Trophoblast cell (in vitro differentiated cells and primary cell): ENCODE measurements around the gene DNAJC8.

ENCODE experiments used
- DNase-seq, 2 donors: peaks; one replicate each; pipeline ENCODE4 v3.0.0-alpha.2; 2016
- H2AFZ ChIP-seq: 2 replicates; pipeline ENCODE4 v1.6.1; 2013; ENCODE audit warnings: low read length, moderate library complexity, mild to moderate bottlenecking; ENCODE audit not compliant: insufficient read depth, poor library complexity
- H2AK5ac ChIP-seq: 2 replicates; pipeline ENCODE4 v1.6.1; 2013; ENCODE audit warnings: mild to moderate bottlenecking, low read length
- H2BK120ac ChIP-seq: 2 replicates; pipeline ENCODE4 v1.6.1; 2013; ENCODE audit warnings: low read length, mild to moderate bottlenecking, moderate library complexity; ENCODE audit not compliant: insufficient read depth, poor library complexity
- H2BK12ac ChIP-seq: 2 replicates; pipeline ENCODE4 v1.6.1; 2013; ENCODE audit warnings: mild to moderate bottlenecking, low read length, moderate library complexity
- H2BK5ac ChIP-seq: 2 replicates; pipeline ENCODE4 v1.6.1; 2013; ENCODE audit warnings: low read length, low read depth, moderate library complexity, mild to moderate bottlenecking; ENCODE audit not compliant: poor library complexity
- H3K14ac ChIP-seq: 2 replicates; pipeline ENCODE4 v1.6.1; 2013; ENCODE audit warnings: mild to moderate bottlenecking, low read length
- H3K18ac ChIP-seq: 2 replicates; pipeline ENCODE4 v1.6.1; 2013; ENCODE audit warnings: mild to moderate bottlenecking, low read length
- H3K23ac ChIP-seq: 2 replicates; pipeline ENCODE4 v1.6.1; 2013; ENCODE audit warnings: low read length
- H3K27ac ChIP-seq: 2 replicates; pipeline ENCODE4 v1.5.1; 2013; ENCODE audit warnings: low read depth, mild to moderate bottlenecking, inconsistent platforms, low read length, moderate library complexity
- H3K27me3 ChIP-seq: 2 replicates; pipeline ENCODE4 v1.6.1; 2013; ENCODE audit warnings: inconsistent platforms, mild to moderate bottlenecking, low read length, moderate library complexity; ENCODE audit not compliant: insufficient read depth
- H3K36me3 ChIP-seq, 2 experiments: 1 replicate in 1 of 2; 2 replicates in 1 of 2; pipeline ENCODE4 v1.6.1; 2013; ENCODE audit warnings: low read length in 2 of 2, mild to moderate bottlenecking in 2 of 2, moderate library complexity in 1 of 2; ENCODE audit not compliant: insufficient read depth in 2 of 2, control insufficient read depth in 1 of 2
- H3K4ac ChIP-seq: 2 replicates; pipeline ENCODE4 v1.6.1; 2013; ENCODE audit warnings: low read depth, mild to moderate bottlenecking, low read length, moderate library complexity
- H3K4me1 ChIP-seq, 2 experiments: 1 replicate in 1 of 2; 2 replicates in 1 of 2; pipeline ENCODE4 v1.6.1; 2013; ENCODE audit warnings: low read length in 2 of 2, mild to moderate bottlenecking in 2 of 2, moderate library complexity in 1 of 2; ENCODE audit not compliant: insufficient read depth in 2 of 2, control insufficient read depth in 1 of 2
- H3K4me2 ChIP-seq: 2 replicates; pipeline ENCODE4 v1.6.1; 2013; ENCODE audit warnings: inconsistent platforms, mild to moderate bottlenecking, low read length, moderate library complexity
- H3K4me3 ChIP-seq: 2 replicates; pipeline ENCODE4 v1.5.1; 2013; ENCODE audit warnings: mild to moderate bottlenecking, low read depth, low read length, inconsistent platforms
- H3K79me1 ChIP-seq: one replicate; pipeline ENCODE4 v1.6.1; 2013; ENCODE audit warnings: low read length
- H3K79me2 ChIP-seq: 2 replicates; pipeline ENCODE4 v1.6.1; 2013; ENCODE audit warnings: low read length, mild to moderate bottlenecking; ENCODE audit not compliant: control insufficient read depth, insufficient read depth, poor library complexity
- H3K9ac ChIP-seq: 2 replicates; pipeline ENCODE4 v1.6.1; 2013; ENCODE audit warnings: mild to moderate bottlenecking, low read length
- H3K9me3 ChIP-seq: 2 replicates; pipeline ENCODE4 v1.6.1; 2013; ENCODE audit warnings: low read depth, mild to moderate bottlenecking, control low read depth, inconsistent platforms, low read length; ENCODE audit not compliant: insufficient read depth
- H4K12ac ChIP-seq: 2 replicates; pipeline ENCODE4 v1.6.1; 2013; ENCODE audit warnings: low read depth, mild to moderate bottlenecking, low read length, moderate library complexity
- H4K8ac ChIP-seq: 2 replicates; pipeline ENCODE4 v1.6.1; 2013; ENCODE audit warnings: low read depth, mild to moderate bottlenecking, low read length, moderate library complexity
- H4K91ac ChIP-seq: one replicate; pipeline ENCODE4 v1.6.1; 2013; ENCODE audit warnings: low read depth, mild to moderate bottlenecking, low read length, moderate library complexity
- WGBS: extraction: QIAGEN DNeasy Blood & Tissue Kit; methylation state at CpG from one replicate; pipeline ENCODE4 v1.1.7; 2013; ENCODE audit warnings: missing lambda C conversion rate; ENCODE audit not compliant: insufficient read length, insufficient coverage; ENCODE audit errors: extremely low coverage; 5-methylcytosine and 5-hydroxymethylcytosine counted together

The DNAJC8 gene

DNA sequence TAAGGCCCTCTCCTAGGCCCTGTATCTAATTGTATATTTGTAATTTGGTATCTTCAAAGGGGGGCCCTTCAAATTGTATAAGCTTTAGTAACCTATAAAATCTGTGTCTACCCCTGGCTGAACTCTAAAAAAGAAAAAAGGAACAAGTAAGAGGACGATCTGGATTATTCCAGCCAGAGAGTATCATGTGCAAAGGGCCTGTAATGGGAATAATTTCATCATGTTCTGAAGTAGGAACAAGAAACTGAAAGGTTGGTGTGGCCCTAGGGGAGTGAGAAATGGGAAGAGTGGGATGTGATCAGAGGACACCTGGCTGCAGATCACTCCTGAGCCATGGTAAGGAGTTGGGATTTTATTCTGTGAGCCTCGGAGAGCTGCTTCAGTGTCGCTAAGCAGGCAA lies 71.1 kb downstream of the DNAJC8 start:
- Histone ChIP-seq H3K9me3 (peaks cover 1% of the 10 kb centered on the region), H4K12ac (no peak overlapping the region), H3K23ac (no peak overlapping the region), H2BK12ac (no peak overlapping the region), H2AK5ac (no peak overlapping the region), H2BK5ac (no peak overlapping the region), H2BK120ac (no peak overlapping the region), H3K79me2 (no peaks in the 10 kb centered on the region), H2AFZ (no peak overlapping the region), H3K14ac (no peak overlapping the region), H3K27ac (no peak overlapping the region), H3K4ac (no peak overlapping the region), H3K4me1 (peaks cover 5 to 8% of the 10 kb centered on the region in 2 experiments), H3K27me3 (no peaks in the 10 kb centered on the region), H4K8ac (no peak overlapping the region), H3K79me1 (no peaks in the 10 kb centered on the region), H3K18ac (no peak overlapping the region), H3K4me2 (no peak overlapping the region), H3K4me3 (no peak overlapping the region), H3K36me3 (no peaks in the 10 kb centered on the region), H3K9ac (peak overlapping the region; percentile 42), H4K91ac (no peak overlapping the region)
- DNase-seq: no peak
- no CpG with 5 or more reads among the region's 3 CpGs for WGBS

DNA sequence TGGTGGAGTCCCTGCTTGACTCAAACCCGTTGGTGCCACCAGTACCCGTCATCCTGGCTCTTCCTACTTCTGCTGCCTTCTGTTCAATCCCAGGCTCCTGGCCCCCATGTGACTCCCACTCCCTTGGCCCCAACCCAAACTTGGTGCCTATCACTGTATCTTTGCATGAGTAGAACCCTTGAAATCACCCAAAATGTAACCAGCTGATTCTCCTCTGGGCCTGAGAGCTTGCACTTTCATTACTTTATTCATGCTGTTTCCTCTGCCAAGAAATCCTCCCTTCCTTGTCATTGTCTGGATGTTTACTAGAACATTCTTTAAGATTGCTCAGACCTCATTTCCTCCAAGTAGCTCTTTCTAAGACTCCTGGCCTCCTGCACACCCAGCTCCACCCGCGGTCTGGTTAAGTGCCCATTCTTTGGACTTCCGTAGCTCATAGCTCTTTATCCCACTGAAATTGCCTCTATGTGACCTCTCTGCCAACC lies 72.0 kb downstream of the DNAJC8 start:
- Histone ChIP-seq H3K27ac (no peak overlapping the region), H3K4me1 (peaks cover 5 to 8% of the 10 kb centered on the region in 2 experiments), H4K8ac (no peak overlapping the region), H3K79me1 (no peaks in the 10 kb centered on the region), H3K9me3 (peaks cover 1% of the 10 kb centered on the region), H2AK5ac (no peak overlapping the region), H4K91ac (no peak overlapping the region), H3K18ac (no peak overlapping the region), H2BK12ac (no peak overlapping the region), H2BK5ac (no peak overlapping the region), H2BK120ac (no peak overlapping the region), H3K4me3 (no peak overlapping the region), H3K36me3 (no peaks in the 10 kb centered on the region), H3K9ac (no peak overlapping the region), H3K27me3 (no peaks in the 10 kb centered on the region), H3K79me2 (no peaks in the 10 kb centered on the region), H3K4ac (no peak overlapping the region), H3K23ac (no peak overlapping the region), H3K4me2 (no peak overlapping the region), H2AFZ (no peak overlapping the region), H4K12ac (no peak overlapping the region), H3K14ac (no peak overlapping the region)
- no CpG with 5 or more reads among the region's 5 CpGs for WGBS
- no peak for DNase-seq

DNA sequence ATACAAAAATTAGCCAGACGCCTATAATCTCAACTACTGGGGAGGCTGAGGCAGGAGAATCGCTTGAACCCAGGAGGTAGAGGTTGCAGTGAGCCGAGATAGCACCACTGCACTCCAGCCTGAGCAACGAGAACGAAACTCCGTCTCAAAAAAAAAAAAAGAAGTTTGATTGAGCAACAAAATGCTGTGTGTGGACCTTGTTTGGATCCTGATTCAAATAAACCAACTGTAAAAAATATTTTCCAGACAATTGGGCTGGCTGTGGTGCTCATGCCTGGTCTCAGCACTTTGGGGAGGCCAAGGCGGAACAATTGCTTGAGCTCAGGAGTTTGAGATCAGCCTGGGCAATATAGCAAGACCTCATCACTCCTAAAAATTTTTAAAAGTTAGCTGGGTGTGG lies 73.1 kb downstream of the DNAJC8 start:
- no peak overlapping the region for H3K14ac ChIP-seq
- H3K27me3 ChIP-seq: no peaks in the 10 kb centered on the region

DNA sequence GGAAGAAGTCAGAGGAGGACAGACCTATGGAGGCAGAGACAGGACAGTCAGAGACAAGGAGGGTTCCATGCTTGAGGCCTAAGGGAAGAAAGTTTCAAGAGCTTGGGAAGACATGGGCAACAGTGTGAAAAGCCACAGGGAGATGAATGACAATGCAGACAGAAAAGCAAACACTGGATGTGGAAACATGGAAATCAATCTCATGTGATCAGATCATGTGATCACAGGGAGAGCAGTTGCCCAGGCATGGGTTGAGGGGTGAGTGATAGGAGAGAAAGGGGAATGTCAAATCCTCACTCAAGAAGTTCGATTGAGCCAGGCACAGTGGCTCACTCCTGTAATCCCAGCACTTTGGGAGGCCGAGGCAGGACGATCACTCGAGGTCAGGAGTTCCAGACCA lies 73.6 kb downstream of the DNAJC8 start:
- H3K79me1 ChIP-seq: no peaks in the 10 kb centered on the region
- no peak overlapping the region for H3K4ac ChIP-seq

More for the DNA sequence above, 73.1 kb downstream of the DNAJC8 start:
- no peak overlapping the region for H2AK5ac ChIP-seq
- H4K91ac ChIP-seq: no peak overlapping the region
- no peak overlapping the region for H2BK120ac ChIP-seq
- H3K27ac ChIP-seq: no peak overlapping the region
- H3K4me3 ChIP-seq: no peak overlapping the region
- no peak overlapping the region for H2BK12ac ChIP-seq
- H3K18ac ChIP-seq: no peak overlapping the region
- H3K9me3 ChIP-seq: peaks cover 1% of the 10 kb centered on the region
- H3K36me3 ChIP-seq: no peaks in the 10 kb centered on the region
- H2AFZ ChIP-seq: no peak overlapping the region
- peaks cover 7 to 8% of the 10 kb centered on the region in 2 experiments for H3K4me1 ChIP-seq
- H2BK5ac ChIP-seq: no peak overlapping the region
- H4K12ac ChIP-seq: no peak overlapping the region
- H3K9ac ChIP-seq: no peak overlapping the region
- no peak overlapping the region for H3K4me2 ChIP-seq
- DNase-seq: no peak
- H3K23ac ChIP-seq: no peak overlapping the region
- no peaks in the 10 kb centered on the region for H3K79me1 ChIP-seq
- H4K8ac ChIP-seq: no peak overlapping the region
- H3K79me2 ChIP-seq: no peaks in the 10 kb centered on the region
- H3K4ac ChIP-seq: no peak overlapping the region
- no CpG with 5 or more reads among the region's 7 CpGs for WGBS

More for the DNA sequence above, 73.6 kb downstream of the DNAJC8 start:
- no peak overlapping the region for H2AFZ ChIP-seq
- H3K9me3 ChIP-seq: peaks cover 1% of the 10 kb centered on the region
- H4K91ac ChIP-seq: no peak overlapping the region
- H3K4me3 ChIP-seq: no peak overlapping the region
- no peak overlapping the region for H4K8ac ChIP-seq
- H3K23ac ChIP-seq: no peak overlapping the region
- DNase-seq: no peak
- H3K4me1 ChIP-seq: peaks cover 5 to 8% of the 10 kb centered on the region in 2 experiments
- H3K14ac ChIP-seq: no peak overlapping the region
- no CpG with 5 or more reads among the region's 4 CpGs for WGBS
- H3K27me3 ChIP-seq: no peaks in the 10 kb centered on the region
- H3K9ac ChIP-seq: no peak overlapping the region
- H2BK120ac ChIP-seq: no peak overlapping the region
- no peaks in the 10 kb centered on the region for H3K79me2 ChIP-seq
- no peak overlapping the region for H3K18ac ChIP-seq
- H4K12ac ChIP-seq: no peak overlapping the region
- H2BK12ac ChIP-seq: no peak overlapping the region
- no peak overlapping the region for H2AK5ac ChIP-seq
- H3K27ac ChIP-seq: no peak overlapping the region
- H3K36me3 ChIP-seq: no peaks in the 10 kb centered on the region
- H2BK5ac ChIP-seq: no peak overlapping the region
- H3K4me2 ChIP-seq: no peak overlapping the region
